HG03095 (cell line): ENCODE data around the gene CORO1C.
"Not testable (repeated sequence)": the region's sequence is repeated elsewhere in the genome, so short reads cannot be mapped to it uniquely, and the experiment has no call there.

Experiments used
- ATAC-seq: cut with Tn5 transposase; IDR thresholded peaks from one replicate; pipeline ENCODE4 v1.9.1; 2021; ENCODE audit warnings: moderate library complexity; ENCODE audit not compliant: unreplicated experiment

Gene CORO1C

GRCh38 chr12:108620236-108620879, 111.0 kb downstream of the CORO1C start:
- ATAC-seq: no peak

- no peak for ATAC-seq
Measured at GRCh38 chr12:108619369-108620160, 111.8 kb downstream of the CORO1C start.

- ATAC-seq: not testable (repeated sequence)
Measured at GRCh38 chr12:108618953-108619274, 112.4 kb downstream of the CORO1C start.

GRCh38 chr12:108618079-108618952, 113.0 kb downstream of the CORO1C start:
- ATAC-seq: no peak

DNA sequence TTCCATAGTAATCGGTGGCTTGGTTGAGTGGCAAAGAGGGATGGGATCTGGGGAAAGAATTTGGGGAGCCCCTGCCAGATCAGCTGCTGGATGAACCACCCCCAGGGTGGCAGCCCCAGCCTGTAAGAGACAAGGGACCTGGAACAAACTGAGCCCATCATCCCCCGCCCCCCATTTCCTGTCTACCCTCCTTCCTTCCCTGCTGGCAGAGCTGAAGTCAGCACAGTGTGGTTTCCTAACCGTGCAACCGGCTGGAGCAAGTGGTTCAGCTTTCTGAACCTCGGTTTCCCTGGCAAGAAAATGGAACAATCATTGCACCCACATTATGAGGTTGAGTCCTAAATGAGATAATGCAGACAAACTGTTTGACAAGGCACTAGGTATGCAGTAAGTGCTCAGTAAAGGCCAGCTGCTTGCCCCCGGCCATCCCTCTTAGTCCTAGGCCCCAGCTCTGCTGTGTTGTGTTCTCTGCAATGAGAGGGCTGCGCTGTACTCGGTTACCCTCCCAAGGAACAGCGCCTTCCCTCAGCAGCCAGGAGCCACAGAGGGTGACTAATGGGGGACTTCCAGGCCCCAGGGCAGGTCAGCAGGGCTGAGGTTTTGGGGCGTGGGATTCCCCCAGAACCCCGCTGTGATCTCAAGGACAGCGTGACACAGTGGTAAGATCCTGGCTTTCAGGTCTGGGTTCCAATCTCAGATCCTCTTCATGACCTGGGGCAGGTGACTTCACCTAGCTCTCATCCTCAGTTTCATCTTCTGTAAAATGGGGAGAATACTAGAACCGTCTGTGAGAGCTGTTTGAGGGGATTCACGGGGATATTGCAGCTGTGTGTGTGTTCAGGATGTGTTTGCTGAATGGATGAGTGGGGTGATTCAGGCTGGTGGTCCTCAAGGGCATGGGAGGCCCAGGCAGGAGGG, 114.1 kb downstream of the CORO1C start:
- ATAC-seq: peak; percentile 80

- no peak for ATAC-seq
Measured at GRCh38 chr12:108616359-108616758, 115.0 kb downstream of the CORO1C start.

DNA sequence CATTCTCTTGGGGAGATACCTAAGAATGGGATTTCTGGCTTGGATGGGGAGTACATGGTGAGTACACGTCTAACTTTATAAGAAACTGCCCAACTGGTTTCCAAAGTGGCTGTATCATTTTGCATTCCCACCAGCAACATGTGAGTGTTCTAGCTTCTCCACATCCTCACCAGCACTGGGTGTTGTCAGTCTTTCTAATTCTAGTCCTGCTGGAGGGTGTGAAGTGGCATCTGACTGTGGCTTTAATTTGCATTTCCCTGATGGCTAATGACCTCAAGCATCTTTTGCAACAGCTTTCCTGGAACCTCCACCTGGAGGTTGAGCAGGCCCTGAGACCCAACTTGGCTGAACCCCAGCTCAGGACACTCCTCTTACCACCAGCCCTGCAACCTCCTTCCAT, 115.4 kb downstream of the CORO1C start:
- no peak for ATAC-seq

DNA sequence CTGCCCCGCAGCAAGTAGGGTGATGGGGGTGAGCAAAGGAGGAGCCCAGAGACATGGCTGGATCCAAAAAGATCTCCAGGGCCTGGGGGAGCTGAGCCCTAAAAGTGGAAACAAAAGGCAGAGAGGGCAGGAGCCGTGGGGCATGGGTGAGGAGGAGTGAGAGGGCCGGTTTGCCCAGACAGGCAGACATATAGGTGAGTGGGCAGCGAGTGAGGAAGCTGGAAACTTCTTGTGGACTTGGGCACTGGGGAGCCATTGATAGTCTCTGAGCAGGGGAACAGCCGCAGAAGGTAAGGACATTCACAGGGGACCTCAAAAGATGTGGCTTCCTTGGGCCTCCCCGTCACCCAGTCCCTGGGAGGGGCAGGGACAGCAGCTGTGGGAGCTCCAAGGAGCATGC, 116.7 kb downstream of the CORO1C start:
- ATAC-seq: no peak

DNA sequence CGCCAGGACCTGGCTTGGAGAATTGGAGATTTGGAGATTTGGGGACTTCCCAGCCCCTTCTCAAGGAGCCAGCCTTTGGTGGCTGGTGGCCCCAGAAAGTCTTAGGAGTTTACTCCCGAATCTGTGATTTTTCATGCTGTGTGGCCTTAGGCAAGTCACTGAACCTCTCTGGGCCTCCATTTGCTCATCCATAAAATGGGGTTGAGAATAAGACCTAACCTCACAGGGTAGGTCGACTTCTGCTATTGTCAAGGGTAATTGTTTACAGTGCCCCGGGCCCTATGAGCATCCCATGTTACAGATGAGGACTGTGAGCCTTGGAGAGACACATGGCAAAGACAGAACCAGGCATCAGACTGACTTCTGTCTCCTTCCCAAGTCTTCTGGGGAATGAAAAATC, 117.3 kb downstream of the CORO1C start:
- ATAC-seq: no peak

DNA sequence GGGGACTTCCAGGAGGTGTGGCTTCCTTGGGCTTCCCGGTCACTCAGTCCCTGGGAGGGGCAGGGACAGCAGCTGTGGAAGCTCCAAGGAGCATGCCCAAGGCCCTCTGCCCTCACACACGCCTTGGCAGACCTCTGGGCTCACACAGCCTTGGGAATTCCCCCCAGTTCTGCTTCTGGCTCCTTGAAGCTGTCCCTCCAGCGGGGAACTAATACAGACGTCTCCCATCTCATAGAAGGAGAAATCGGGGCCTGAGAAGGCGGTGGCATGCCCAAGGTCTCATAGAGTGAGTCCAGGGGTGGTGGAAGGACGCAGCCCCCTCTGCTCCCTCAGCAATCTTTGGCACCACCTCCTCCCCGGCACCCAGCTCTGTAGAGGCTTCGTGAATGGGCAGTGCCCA, 117.8 kb downstream of the CORO1C start:
- no peak for ATAC-seq

DNA sequence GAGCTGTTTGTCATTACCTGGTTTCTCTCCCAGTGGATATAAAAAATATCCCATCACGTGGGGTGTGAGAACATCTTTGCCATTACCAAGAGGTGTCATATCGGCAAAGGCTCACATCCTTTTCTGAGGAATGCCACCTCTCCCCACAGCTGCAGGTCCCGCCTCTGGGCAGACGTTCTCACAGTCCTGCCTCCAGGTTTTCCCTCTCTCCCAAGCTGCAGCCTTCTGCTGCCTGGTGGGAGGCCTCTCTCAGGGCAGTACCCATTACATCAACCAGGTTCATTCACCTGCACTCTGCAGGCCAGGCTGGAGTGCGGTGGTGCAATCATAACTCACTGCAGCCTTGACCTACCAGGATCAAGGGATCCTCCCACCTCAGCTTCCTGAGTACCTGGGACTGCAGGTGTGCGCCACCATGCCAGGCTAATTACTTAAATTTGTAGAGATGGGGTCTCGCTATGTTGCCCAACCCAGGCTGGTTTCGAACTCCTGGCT, 118.5 kb downstream of the CORO1C start:
- ATAC-seq: no peak

DNA sequence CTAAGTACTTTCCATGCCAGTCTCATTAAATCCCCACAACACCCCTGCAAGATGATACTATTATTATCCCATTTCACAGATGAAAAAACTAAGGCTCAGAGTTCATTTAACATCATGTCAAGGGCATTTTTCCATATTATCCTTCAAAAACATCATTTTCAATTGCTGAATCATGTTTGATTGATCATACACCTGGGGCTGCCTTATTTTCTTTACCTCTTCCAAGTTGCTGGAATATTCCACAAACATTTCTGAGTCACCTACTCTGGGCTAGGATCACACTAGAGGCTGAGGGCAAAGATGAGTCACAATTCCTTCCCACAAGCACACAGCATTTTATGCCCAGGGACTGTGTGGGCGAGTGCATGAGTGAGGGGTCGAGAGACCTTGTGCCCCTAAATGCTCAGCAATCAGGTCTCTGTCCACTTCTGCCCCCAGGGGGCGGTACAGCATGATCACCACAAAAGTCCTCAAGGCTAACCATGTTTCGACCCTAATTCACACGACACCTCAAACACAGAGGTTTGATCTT, 119.4 kb downstream of the CORO1C start:
- no peak for ATAC-seq

- ATAC-seq: no peak
Measured at GRCh38 chr12:108610856-108611605, 120.3 kb downstream of the CORO1C start.

DNA sequence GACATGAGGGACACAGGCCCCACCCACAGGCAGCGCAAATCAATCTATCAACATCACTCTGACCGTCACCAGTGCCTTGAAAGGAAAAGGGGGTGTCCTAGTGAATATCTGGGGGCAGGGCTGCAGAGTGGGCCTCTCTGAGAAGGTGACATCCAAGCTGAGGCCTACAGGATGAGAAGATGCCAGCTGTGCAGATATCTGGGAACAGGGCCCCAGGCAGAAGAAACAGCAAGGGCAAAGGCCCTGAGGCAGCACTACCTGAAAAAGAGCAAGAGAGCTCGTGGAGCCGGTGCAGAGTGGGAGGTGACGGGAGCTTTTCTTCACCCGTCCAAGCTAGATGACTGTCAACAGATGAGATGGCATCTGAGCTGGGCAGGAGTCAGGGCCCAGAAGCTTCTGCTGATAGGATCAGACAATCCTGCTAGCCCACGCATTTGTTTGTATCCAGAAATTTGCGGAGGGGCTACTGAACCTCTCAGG, 120.9 kb downstream of the CORO1C start:
- no peak for ATAC-seq

- ATAC-seq: no peak
Measured at GRCh38 chr12:108609537-108610335, 121.6 kb downstream of the CORO1C start.

GRCh38 chr12:108608616-108609015, 122.7 kb downstream of the CORO1C start:
- ATAC-seq: no peak

DNA sequence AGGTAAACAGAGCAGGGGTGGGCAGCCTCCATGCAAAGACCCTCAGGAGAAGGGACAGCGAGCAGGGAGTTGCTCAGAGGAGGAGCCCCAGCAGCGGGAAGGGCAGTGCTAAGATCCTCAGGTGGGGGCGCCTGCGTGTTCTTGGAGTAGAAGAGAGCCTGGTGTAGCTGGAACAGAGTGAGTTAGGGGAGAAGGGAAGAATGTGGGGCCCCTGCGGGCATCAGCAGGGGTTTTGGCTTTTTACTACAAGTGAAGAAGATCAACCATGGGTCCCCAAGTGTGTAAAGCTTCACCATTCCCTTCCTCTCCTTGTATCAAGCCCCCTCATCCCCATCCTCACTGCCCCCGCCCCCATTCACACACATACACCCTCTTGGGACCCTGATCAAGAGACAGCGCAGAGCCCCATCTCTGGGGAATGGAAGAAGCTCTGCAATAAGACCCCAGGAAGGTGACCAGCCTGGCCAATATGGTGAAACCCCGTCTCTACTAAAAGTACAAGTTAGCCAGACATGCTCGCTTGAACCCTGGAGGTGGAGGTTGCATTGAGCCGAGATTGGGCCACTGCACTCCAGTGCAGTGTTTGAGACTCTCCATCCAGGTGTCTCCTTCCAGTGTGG, 123.2 kb downstream of the CORO1C start:
- no peak for ATAC-seq

DNA sequence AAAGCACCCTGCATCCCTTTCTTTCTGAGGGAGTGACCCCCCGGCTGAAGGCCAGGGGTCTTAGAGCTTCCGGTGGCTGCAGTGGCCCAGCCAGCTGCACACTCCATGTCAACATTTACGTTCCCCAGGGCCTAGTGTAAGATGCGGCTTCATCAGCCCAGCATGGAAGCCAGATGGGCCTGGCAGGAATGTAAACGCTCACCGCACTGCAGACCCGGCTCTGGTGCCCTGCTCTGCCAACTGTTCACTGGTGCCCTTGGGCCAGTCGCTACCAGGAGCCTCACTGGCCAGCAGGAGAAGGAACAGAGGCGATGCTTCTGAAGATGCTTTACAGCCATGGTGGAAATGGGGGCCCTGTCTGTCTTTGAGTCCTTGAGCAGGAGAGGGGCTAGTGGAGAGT, 124.8 kb downstream of the CORO1C start:
- ATAC-seq: no peak
